Stimulated activated CD4-positive, alpha-beta T cell treated with anti-CD3 and anti-CD28 coated beads, TNF-alpha, amount 100 ng/mL, for 4 hours (primary cell): Measurements from ENCODE around the gene ADGRG6.

Experiments
- DNase-seq, 3 experiments: peaks; one replicate each; pipeline ENCODE4 v3.0.0-alpha.2; 2020; ENCODE audit warnings: low read depth in 3 of 3

The ADGRG6 gene

DNA sequence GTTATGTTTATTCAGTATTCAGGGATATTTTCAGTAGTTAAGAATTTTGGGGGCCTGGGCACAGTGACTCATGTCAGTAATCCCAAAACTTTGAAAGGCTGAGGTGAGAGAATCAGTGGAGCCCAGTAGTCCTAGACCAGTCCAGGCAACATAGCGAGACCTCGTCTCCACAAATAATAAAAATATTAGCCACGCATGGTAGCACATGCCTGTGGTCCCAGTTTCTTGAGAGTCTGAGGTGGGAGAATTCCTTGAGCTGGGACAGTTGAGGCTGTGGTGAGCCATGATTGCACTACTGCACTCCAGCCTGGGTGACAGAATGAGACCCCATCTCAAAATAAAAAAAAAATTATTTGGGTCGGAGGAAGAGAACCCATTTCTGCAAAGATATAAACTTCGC, 20.3 kb downstream of the ADGRG6 start:
- DNase-seq: no peak

DNA sequence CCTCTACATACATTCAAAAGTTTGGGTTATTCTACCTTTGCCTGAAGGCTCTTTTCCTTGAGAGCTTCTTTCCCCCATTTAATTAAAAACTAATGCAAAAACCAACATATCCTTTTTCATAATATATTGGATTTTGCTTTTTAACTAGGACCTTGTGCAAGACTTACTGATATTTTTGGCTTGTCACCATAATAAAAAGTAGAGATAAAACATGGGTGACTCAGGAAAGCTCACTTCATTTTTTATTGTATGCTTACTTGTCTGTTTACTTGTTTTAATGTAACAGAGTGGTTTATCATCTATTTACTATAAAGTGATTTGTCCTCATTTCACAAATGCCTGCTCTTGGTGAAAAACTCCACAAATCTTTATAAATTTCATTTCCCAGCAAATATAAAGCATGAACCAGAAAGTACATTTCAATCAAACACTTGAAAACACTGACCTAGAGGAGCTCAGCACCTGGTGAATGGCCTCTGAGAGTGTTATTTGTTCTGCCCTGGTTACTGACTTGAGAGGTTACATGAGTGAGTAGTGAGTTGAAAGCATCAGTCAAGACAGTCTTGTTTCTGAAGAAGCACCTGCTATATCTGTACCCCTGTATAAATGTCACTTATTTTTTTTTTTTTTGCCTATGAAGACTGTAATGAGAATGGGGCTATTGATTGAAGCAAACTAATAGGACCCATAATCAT, 20.8 kb downstream of the ADGRG6 start:
- no peak for DNase-seq

DNA sequence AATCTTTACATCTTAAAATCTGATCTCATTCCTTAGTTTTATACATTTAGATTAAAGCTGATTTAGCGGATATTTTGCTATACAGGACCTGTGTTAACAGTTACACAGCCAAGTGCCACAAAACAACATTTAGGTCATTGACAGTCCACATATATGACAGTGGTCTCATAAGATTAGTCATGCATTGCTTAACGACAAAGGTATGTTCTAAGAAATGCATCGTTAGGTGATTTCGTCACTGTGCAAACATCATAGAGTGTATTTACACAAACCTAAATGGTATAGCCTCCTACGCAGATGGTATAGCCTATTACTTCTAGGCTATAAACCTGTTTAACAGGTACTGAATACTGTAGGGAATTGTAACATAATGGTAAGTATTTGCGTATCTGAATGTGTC, 21.6 kb downstream of the ADGRG6 start:
- no peak for DNase-seq

DNA sequence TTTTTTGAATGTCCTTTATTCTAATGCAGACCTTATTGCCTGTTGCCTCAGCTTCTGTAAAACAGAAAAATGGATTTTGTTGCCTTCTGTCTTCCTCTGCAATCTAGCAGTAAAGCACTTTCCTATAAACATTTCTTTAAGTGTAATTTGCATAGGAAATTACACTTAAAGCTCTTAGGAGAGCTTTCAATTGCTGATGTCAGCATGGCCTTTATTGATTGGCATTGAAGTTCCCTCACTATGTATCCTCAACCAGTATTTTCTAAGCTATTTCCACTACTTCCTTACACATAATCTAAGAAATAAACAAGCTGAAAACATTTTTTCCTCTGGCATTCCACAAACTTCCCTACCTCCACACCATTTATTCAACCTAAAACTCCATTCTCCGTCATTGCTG, 22.3 kb downstream of the ADGRG6 start:
- no peak for DNase-seq

DNA sequence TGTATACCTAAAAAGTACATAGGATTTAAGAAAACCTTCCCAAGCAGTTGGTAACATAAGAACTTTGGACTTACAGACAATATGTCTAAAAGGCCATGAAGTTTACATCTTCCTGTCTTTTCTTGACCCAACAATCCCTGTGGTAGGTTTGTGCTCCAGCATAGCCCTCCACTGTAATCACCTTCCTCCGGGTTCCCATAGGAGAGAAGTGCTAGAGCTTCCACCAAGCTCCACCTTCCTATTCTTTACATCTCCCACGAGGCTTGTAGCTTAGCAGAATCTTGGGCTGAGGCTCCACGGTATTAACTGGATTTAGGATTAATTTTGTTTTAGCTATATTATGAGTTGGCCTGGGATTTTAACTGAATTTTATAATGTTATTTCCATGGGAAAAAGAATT, 23.3 kb downstream of the ADGRG6 start:
- DNase-seq: no peak

DNA sequence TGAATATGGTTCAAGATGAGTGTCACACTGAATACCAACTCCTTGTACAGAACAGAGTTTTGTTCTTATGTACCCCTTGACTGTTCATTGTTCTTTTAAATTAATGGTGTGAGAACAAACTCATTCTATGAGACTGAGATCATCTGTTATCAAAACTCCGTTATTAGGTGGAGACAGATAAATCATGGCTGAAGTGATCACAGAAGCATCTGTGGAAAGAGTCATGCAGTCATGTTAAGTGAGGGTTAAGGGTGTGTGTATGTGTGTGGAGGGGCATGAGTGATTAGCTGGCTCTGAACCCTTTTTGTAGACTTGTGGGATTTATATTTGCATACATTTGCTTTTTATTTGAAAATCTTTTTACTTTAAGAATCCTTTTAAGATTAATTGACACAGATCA, 24.7 kb downstream of the ADGRG6 start:
- DNase-seq: no peak

DNA sequence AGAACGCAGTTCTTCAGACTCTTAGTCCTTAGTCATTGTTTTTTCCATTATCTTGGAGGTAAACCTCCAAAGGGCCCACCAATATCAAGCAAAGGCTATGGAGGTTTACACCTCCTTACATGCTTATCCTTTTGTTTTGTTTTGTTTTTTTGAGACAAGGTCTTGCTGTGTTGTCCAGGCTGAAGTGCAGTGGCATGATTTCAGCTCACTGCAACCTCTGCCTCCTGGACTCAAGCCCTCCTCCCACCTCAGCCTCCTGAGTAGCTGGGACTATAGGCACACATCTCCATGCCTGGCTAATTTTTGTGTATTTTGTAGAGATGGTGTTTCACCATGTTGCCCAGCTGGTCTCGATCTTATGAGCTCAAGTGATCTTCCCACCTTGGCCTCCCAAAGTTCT, 26.3 kb downstream of the ADGRG6 start:
- no peak for DNase-seq

DNA sequence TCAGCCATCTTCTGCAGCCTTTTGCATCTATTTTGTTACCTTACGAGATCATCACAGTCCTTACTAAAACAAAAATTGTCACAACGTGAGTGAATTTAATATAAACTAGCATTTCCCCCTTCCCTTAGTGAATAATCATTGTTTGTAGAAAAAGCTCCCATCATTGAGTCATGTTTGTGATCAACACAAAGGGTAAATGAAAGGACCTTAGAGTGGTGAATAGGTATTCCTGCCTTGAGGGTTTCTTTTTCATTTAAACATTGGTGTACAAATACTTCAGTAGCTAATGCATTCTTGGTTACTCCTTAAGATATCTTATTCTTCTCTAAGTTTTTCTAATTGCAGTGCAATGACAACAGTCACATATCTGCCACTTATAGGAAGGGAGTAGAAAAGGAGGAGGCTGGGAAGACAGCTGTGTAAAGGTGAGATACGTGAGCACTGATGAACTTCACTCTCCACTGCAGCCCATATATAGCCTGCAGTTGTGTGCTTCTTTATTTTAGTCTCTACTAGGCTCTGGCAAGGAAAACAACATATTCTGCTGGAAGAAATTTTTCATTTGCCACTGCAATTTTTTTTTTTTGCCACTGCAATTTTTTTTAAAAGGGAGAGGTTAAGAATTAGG, 27.8 kb downstream of the ADGRG6 start:
- no peak for DNase-seq

DNA sequence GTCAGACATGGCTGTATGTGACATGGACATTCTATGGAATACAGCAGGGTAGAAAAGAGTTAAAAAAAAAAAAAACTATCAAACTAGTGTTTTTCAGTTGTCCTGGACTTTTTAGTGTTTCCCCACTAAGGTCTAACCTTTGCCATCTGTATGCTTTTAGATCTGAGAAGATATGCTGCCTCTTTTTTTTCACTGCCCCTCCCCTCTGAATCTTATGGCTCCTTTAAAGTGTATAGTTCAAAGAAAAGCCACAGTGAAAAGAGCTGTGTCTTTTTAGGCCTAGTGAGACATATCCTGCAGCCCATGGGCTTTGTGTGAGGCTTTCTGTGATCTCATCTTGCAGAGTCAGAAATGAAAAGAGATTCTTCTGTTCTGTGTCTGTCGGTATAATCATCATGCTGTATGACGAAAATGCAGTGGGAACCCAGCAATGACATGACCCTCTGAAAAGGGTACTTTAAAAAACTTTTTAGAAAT, 29.3 kb downstream of the ADGRG6 start:
- no peak for DNase-seq

DNA sequence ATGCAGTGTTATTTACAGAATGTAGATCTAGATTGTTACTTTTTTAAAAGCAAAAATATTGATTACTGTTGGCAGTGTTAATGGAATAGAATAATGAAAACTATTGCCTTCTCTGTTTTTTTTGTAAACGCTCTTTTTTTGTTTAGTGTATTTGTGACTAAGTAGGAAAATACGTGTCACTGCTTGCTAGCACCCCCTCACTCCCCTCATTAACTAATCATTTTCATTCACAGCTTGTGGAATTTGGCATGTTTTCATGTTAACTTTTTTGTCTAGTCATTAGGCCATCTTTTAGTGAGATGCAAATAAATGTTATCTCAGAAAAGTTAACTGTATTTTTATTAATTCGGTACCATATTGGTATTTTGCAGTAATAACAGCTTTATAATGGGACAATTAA, 29.8 kb downstream of the ADGRG6 start:
- DNase-seq: no peak

DNA sequence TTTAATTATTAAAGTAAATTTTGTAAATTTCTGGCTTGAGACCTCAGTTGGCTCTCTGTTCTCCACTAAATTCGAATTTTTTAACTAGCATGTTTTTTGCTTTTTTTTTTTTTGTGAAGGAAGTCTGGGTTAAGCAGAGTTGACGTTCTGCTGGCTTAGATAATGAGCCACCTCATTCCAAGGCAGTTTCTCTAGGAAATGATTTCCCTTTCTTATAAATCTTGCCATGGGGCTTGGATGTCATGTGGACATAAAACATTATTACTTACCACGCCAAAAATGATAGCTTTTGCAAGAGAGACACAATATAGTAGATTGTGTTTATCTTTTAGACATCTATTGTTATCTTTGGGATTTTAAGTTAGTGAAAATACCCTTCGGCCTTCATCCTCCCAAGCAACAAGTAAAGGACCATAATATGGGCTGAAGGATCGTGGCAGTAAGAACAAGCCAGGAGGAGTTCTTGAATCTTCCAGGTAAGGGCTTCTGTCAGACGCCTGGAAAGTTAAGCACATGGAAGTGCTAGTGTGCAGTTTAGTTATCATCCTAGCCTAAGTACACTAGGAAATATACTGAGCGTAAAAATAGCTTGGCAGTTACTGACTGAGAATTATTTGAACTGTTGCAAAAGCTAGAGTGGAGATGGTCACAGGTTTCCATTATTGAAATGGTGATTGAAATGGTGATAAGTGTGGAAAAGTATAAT, 30.7 kb downstream of the ADGRG6 start:
- no peak for DNase-seq

DNA sequence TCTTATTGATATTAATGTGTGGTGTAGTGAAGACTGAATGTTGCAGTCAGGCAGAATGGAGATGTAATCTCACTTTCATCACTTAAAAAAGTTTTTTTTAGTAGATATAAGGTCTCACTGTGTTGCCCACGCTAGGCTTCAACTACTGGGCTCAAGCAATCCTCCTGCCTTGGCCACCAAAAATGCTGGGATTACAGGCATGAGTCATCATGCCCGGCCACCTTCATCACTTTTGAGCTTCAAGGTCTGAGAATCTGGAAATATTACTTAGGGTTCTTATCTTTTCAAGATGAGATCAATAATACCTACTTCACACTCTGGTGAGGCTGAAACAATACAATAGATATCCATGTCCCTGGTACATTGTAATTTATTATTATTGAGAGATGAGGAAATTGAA, 31.6 kb downstream of the ADGRG6 start:
- DNase-seq: no peak

DNA sequence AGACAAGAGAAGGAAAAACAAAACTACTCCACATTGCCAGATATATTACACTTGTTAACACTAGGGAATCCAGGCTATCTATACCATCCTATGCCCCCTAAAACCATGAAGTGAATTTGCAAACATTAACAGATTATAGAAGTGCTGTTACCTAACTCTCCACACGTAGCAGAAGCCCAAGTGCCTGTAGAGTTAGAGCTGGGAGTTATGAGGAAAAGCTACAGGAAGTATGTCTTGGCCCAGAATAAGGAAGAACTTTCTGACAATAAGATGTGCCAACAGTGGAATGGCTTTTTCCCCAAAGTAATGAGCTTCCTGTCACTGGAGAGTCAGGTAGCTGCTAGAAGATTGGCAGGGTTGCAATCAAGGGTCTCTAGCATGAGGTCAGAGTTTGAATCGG, 32.5 kb downstream of the ADGRG6 start:
- DNase-seq: no peak

DNA sequence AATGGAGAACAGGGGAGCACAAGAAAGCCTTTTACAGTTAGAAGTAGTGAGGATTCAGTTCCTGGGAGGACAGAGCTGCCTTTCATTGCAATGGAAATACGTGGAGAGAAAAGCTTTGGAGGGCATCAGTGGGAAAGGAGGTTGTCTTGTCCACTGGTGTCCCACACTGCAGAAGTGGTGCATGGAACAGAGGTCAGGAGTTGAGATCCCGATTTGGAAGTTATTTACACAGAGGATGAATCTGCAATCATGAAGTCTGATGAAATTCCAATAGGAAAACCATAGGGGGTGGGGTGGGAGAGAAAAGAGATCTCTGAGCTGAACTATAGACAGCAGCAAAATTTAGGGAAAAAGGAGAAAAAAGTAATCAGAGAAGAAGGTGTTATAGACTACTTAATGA, 33.6 kb downstream of the ADGRG6 start:
- no peak for DNase-seq

DNA sequence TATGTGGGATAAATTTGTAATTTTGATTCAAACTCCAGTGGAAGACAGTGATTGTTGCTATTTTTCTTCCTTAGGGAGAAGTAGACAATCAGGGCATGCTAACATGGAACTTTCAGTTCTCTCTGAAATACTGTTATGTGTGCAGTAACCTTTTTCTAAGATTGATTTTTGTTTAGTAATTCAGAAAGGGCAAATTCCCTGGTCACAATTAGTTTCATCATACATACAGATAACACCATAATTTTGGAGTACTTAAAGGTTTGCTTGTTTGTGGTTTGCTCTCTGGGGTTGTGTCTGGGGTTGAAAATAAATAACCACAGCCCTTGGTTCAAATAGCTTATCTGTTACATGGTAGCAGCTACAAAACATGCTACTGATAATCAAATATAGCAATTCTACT, 34.4 kb downstream of the ADGRG6 start:
- no peak for DNase-seq

DNA sequence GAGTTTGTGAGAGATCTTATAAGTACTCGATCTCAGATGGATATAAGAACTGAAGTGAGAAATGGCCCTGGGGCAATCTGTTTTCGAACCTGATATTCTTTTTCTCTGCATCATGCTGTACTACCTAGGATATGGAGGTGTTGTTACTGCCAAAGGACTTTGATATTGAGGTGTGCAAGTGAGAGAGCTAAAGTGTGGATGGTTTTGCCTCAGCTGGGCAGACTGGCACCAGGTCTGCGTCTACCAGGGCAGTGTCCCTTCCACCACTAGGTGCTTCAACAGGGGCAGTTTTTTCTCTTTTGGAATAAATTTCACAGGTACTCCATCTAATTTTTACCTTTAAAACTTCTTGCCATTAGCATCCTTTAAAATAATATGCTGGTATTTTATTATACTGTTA, 35.0 kb downstream of the ADGRG6 start:
- no peak for DNase-seq

DNA sequence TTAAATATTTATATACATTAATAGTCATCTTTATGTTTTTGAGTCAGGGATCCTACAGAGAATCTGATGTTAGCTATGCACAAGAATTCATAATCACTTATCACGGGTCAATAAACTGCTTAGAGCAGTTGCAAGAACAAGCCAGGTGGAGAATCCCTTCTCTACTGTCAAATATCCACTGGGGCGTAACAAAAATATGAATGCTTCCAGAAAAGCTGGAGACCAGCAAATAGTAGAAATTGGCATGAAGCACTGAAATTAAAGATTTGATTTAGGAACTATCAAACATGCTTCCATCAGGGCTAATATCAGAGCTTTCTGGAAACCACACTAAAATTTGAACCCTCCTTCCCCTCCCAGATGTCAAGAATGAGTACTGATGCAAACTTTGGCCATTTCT, 37.3 kb downstream of the ADGRG6 start:
- no peak for DNase-seq

DNA sequence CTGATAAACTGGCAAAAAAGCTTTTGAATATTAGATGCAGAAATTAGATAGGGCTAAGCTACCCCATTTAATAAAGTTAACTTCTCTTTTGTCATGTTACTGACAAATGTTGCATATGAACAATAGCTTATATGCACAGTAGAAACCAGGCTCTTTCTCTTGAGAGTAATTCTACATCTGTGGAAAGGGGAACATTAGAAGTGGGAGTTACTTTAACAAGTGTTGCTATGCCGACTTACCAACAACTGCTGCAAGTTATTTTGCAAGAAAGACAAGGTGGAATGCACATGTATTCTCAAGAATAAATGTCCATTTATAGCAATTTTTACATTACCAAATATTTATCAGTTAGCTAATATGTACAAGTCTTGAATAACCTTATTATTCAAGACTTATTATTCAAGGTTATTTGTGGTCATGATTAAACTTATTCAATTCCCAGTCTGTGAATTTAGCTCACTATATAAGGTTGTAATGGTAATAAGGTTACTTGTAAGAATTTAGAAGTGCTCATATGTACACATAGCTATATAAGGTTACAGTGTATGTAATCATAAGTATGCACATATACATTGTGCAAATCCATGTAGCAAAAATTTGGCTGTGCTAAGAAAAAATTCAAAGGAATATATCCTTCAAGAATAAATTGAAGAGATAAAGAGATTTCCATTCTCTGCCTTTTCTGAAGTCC, 38.3 kb downstream of the ADGRG6 start:
- no peak for DNase-seq

DNA sequence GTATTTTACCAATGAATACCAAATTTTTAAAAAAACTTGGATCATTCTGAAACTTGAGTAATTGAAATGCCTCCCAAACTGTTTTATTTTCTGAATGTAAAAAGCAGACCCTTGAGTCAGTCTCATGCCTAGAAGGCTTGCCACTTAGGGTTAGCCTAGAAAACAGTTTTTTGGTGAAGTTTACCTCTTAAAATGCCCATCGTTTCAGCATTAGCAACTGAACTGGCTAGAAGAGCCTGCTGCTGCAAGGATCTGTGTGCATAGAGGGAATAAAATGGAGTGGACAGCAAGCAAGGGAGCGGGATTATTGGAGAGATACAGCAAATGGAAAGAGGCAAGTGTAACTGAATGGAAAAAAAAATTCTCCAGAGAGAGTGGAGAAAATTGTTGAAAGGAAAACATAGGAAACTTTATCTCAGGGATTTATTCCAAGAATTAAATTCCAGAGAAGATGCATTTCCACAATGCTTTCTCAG, 40.1 kb downstream of the ADGRG6 start:
- DNase-seq: no peak

DNA sequence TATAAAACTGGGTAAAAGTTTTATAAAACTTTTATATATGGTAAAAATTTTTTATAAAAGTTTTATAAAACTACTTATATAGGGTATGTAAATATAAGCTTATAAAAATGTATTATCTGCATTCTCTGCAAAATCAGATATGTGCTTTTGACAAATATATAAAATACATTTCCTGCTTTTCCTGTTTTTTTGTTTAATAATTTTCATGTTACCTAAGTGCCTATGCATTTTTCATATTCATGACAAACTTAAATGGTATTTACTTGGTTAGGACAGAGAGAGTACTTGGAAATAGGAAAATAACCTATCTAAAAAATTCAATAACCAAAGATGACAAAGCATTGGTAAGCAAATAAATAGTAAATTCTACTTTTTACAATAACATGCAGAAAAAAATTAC, 41.2 kb downstream of the ADGRG6 start:
- DNase-seq: no peak

DNA sequence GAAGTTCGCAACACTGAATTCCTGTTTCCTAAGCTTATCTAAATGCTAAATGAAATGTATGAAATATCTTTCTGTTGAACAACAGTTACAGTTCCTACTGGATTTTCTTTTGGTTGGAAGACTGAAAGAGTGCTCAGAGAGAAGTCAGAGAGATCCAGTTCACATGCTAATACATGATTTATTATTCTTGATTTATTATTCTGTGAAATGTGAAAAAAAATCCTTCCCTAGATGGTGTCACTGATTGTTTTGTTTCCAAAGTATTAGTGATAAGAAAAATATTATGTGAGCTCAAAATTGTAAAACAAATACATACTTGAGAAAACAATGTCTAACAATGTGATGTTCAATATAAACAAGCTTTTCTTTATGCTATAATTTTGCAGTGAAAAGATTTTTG, 42.1 kb downstream of the ADGRG6 start:
- no peak for DNase-seq

DNA sequence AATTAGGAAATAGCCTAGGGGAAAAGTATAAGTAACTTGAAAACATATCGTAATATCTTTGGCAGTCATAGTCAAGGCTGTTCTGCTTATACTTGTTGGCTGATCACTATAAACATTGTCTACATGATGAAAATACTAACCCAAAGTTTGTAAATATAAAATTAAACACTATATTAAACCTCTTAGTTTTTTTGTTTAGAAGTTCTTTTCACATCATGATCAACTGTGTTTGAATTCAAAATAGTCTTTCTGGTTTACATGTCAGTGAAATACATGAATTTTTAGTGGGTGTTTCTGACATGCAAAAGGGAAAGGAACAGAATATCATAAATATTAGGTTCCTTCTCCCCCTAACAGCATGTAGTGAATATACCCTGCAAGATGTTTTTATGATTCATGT, 43.5 kb downstream of the ADGRG6 start:
- no peak for DNase-seq
